Stimulated activated CD4-positive, alpha-beta T cell treated with anti-CD3 and anti-CD28 coated beads, TNF-alpha, amount 100 ng/mL, for 4 hours (primary cell): ENCODE measurements around the gene STAP2.
A peak's percentile ranks its signal among the peaks of the same experiment; 100 is the strongest.
"Not testable (repeated sequence)": the region's sequence is repeated elsewhere in the genome, so short reads cannot be mapped to it uniquely, and the experiment has no call there.

ENCODE experiments used
- DNase-seq, 3 experiments: peaks; one replicate each; pipeline ENCODE4 v3.0.0-alpha.2; 2020; ENCODE audit warnings: low read depth in 3 of 3

The STAP2 gene

GRCh38 chr19:4358709-4359626, 20.3 kb upstream of the STAP2 start:
- DNase-seq: no peak

- DNase-seq: no peak
Observed at GRCh38 chr19:4357921-4358326, 19.3 kb upstream of the STAP2 start.

- DNase-seq: no peak
Observed at GRCh38 chr19:4357095-4357797, 18.6 kb upstream of the STAP2 start.

GRCh38 chr19:4354897-4355296, 16.3 kb upstream of the STAP2 start:
- no peak for DNase-seq

GRCh38 chr19:4354282-4354681, 15.7 kb upstream of the STAP2 start:
- no peak for DNase-seq

GRCh38 chr19:4352701-4353121, 14.1 kb upstream of the STAP2 start:
- peak in 2 of 3 experiments; percentile 26 to 38 for DNase-seq

GRCh38 chr19:4350726-4351125, 12.1 kb upstream of the STAP2 start:
- DNase-seq: no peak

GRCh38 chr19:4350111-4350510, 11.5 kb upstream of the STAP2 start:
- no peak for DNase-seq

GRCh38 chr19:4349225-4349624, 10.6 kb upstream of the STAP2 start:
- DNase-seq: not testable (repeated sequence)

GRCh38 chr19:4347521-4347920, 8.9 kb upstream of the STAP2 start:
- DNase-seq: no peak

- no peak for DNase-seq
Observed at GRCh38 chr19:4346020-4346383, 7.4 kb upstream of the STAP2 start.

GRCh38 chr19:4345342-4346019, 6.9 kb upstream of the STAP2 start:
- DNase-seq: no peak

GRCh38 chr19:4343370-4344307, 5.0 kb upstream of the STAP2 start, which contains the start of gene MPND:
TSS of gene MPND (plus strand) at chr19:4343562. CDS start at chr19:4343594, 32 bp downstream.
- DNase-seq: peak; percentile 85 to 94 (median 89)

- peak; percentile 76 to 84 (median 78) for DNase-seq
Observed at GRCh38 chr19:4342615-4343369, 4.2 kb upstream of the STAP2 start.

- DNase-seq: no peak
Observed at GRCh38 chr19:4342314-4342614, 3.6 kb upstream of the STAP2 start.

GRCh38 chr19:4337906-4338440, 654 bp downstream of the STAP2 start:
- no peak for DNase-seq

GRCh38 chr19:4334929-4335570, 3.6 kb downstream of the STAP2 start:
- no peak for DNase-seq

- DNase-seq: no peak
Observed at GRCh38 chr19:4329858-4330257, 8.8 kb downstream of the STAP2 start.

- DNase-seq: peak in 2 of 3 experiments; percentile 29 to 54
Observed at GRCh38 chr19:4328991-4329681, 9.5 kb downstream of the STAP2 start.
